Activated T-helper 1 cell treated with anti-CD3 and anti-CD28 coated beads, Interleukin-12 subunit alpha, Interleukin-12 subunit beta, Interleukin-2, Interleukin-4 antibody, amounts not matched to agents 30 ng/mL and 10 ng/mL and 1 ng/mL, durations not matched to agents 14 hours and 24 hours and 36 hours (primary cell): ENCODE data around the gene HIPK2. TPM values are rescaled to one million over a fixed set of nuclear protein-coding genes. Genes with fewer than 3 reads are reported as not detected.

Experiments used
- DNase-seq: peaks from one replicate; pipeline ENCODE4 v3.0.0; 2021; ENCODE audit warnings: low spot score
- H3K27ac Mint-ChIP-seq: one replicate; pipeline ENCODE4 v1.8.0; 2021; ENCODE audit warnings: mild to moderate bottlenecking, mixed read lengths
- H3K27me3 Mint-ChIP-seq: one replicate; pipeline ENCODE4 v1.8.0; 2022; ENCODE audit warnings: mild to moderate bottlenecking, moderate library complexity, mixed read lengths; ENCODE audit not compliant: insufficient read depth
- H3K36me3 Mint-ChIP-seq: one replicate; pipeline ENCODE4 v1.8.0; 2021; ENCODE audit warnings: low read depth, mixed read lengths
- H3K4me1 Mint-ChIP-seq: one replicate; pipeline ENCODE4 v1.8.0; 2021; ENCODE audit warnings: low read depth, mixed read lengths
- H3K4me3 Mint-ChIP-seq: one replicate; pipeline ENCODE4 v1.8.0; 2021; ENCODE audit warnings: mild to moderate bottlenecking, moderate library complexity, mixed read lengths
- H3K9me3 Mint-ChIP-seq: one replicate; pipeline ENCODE4 v1.8.0; 2021; ENCODE audit warnings: mixed read lengths
- intact Hi-C: fragments of 100-400 bp; cut with micrococcal nuclease; formaldehyde crosslinking; loops from one replicate; pipeline ENCODE4 v1.15.1; 2024
- total RNA-seq: library from RNA; stranded (reverse); gene quantifications from 2 replicates; pipeline ENCODE4 v1.2.3, GENCODE V29; 2022

The HIPK2 gene
- total RNA-seq, 1 donor from 2014 or later = 28.3 TPM

- Mint-ChIP-seq H3K27ac (no peak overlapping the region), H3K4me3 (no peak overlapping the region), H3K27me3 (no peaks in the 10 kb centered on the region), H3K9me3 (no peaks in the 10 kb centered on the region), H3K4me1 (no peaks in the 10 kb centered on the region), H3K36me3 (peaks cover 33% of the 10 kb centered on the region)
- intact Hi-C loops = no loop called here
- no peak for DNase-seq
Observed at GRCh38 chr7:139711991-139712743, 65.6 kb downstream of the HIPK2 start.

GRCh38 chr7:139710036-139710435 is 67.8 kb downstream of the HIPK2 start:
- Mint-ChIP-seq H3K4me3 (no peak overlapping the region), H3K4me1 (peaks cover under 1% of the 10 kb centered on the region), H3K9me3 (no peaks in the 10 kb centered on the region), H3K27me3 (no peaks in the 10 kb centered on the region), H3K27ac (no peak overlapping the region), H3K36me3 (peaks cover 22% of the 10 kb centered on the region)
- intact Hi-C loops = no loop called here
- no peak for DNase-seq

GRCh38 chr7:139709485-139709884 is 68.3 kb downstream of the HIPK2 start:
- Mint-ChIP-seq H3K4me3 (no peak overlapping the region), H3K9me3 (no peaks in the 10 kb centered on the region), H3K4me1 (peaks cover 6% of the 10 kb centered on the region), H3K36me3 (peaks cover 18% of the 10 kb centered on the region), H3K27me3 (no peaks in the 10 kb centered on the region), H3K27ac (no peak overlapping the region)
- DNase-seq = no peak
- intact Hi-C loops = no loop called here

GRCh38 chr7:139708541-139708940 is 69.3 kb downstream of the HIPK2 start:
- H3K27ac Mint-ChIP-seq = no peak overlapping the region
- H3K4me3 Mint-ChIP-seq = no peak overlapping the region
- H3K36me3 Mint-ChIP-seq = peaks cover 20% of the 10 kb centered on the region
- DNase-seq = no peak
- H3K4me1 Mint-ChIP-seq = peaks cover 11% of the 10 kb centered on the region
- intact Hi-C loops = no loop called here
- no peaks in the 10 kb centered on the region for H3K27me3 Mint-ChIP-seq
- no peaks in the 10 kb centered on the region for H3K9me3 Mint-ChIP-seq

GRCh38 chr7:139706837-139707236 is 71.0 kb downstream of the HIPK2 start:
- peaks cover 11% of the 10 kb centered on the region for H3K4me1 Mint-ChIP-seq
- H3K27me3 Mint-ChIP-seq = no peaks in the 10 kb centered on the region
- intact Hi-C loops = no loop called here
- H3K4me3 Mint-ChIP-seq = no peak overlapping the region
- H3K27ac Mint-ChIP-seq = no peak overlapping the region
- H3K36me3 Mint-ChIP-seq = peaks cover 16% of the 10 kb centered on the region
- DNase-seq = no peak
- H3K9me3 Mint-ChIP-seq = no peaks in the 10 kb centered on the region

GRCh38 chr7:139704308-139704879 is 73.4 kb downstream of the HIPK2 start:
- Mint-ChIP-seq H3K4me1 (peaks cover 23% of the 10 kb centered on the region), H3K4me3 (no peak overlapping the region), H3K36me3 (peaks cover 6% of the 10 kb centered on the region), H3K27ac (peak overlapping the region; percentile 34), H3K27me3 (no peaks in the 10 kb centered on the region), H3K9me3 (no peaks in the 10 kb centered on the region)
- no peak for DNase-seq
- intact Hi-C loops = no loop called here

- no peak overlapping the region for H3K4me3 Mint-ChIP-seq
- intact Hi-C loops = no loop called here
- no peaks in the 10 kb centered on the region for H3K27me3 Mint-ChIP-seq
- H3K9me3 Mint-ChIP-seq = no peaks in the 10 kb centered on the region
- H3K27ac Mint-ChIP-seq = peak overlapping the region; percentile 22
- peaks cover 23% of the 10 kb centered on the region for H3K4me1 Mint-ChIP-seq
- peaks cover 6% of the 10 kb centered on the region for H3K36me3 Mint-ChIP-seq
- no peak for DNase-seq
Observed at GRCh38 chr7:139703487-139704307, 74.1 kb downstream of the HIPK2 start.

- intact Hi-C loops = no loop called here
- DNase-seq = no peak
- Mint-ChIP-seq H3K27me3 (no peaks in the 10 kb centered on the region), H3K36me3 (peaks cover 10% of the 10 kb centered on the region), H3K27ac (no peak overlapping the region), H3K4me1 (peaks cover 30% of the 10 kb centered on the region), H3K4me3 (no peak overlapping the region), H3K9me3 (no peaks in the 10 kb centered on the region)
Observed at GRCh38 chr7:139702811-139703486, 74.8 kb downstream of the HIPK2 start.

GRCh38 chr7:139702313-139702731 is 75.5 kb downstream of the HIPK2 start:
- H3K4me3 Mint-ChIP-seq = no peak overlapping the region
- no peak for DNase-seq
- peaks cover 30% of the 10 kb centered on the region for H3K4me1 Mint-ChIP-seq
- intact Hi-C loops = no loop called here
- H3K27me3 Mint-ChIP-seq = no peaks in the 10 kb centered on the region
- peaks cover 10% of the 10 kb centered on the region for H3K36me3 Mint-ChIP-seq
- H3K27ac Mint-ChIP-seq = no peak overlapping the region
- H3K9me3 Mint-ChIP-seq = no peaks in the 10 kb centered on the region

GRCh38 chr7:139701908-139702307 is 75.9 kb downstream of the HIPK2 start:
- H3K4me1 Mint-ChIP-seq = peaks cover 34% of the 10 kb centered on the region
- H3K27ac Mint-ChIP-seq = peak overlapping the region; percentile 47
- no peaks in the 10 kb centered on the region for H3K9me3 Mint-ChIP-seq
- DNase-seq = no peak
- no peaks in the 10 kb centered on the region for H3K27me3 Mint-ChIP-seq
- peaks cover 10% of the 10 kb centered on the region for H3K36me3 Mint-ChIP-seq
- intact Hi-C loops = no loop called here
- no peak overlapping the region for H3K4me3 Mint-ChIP-seq

GRCh38 chr7:139700505-139701235 is 77.1 kb downstream of the HIPK2 start:
- H3K36me3 Mint-ChIP-seq = peaks cover 8% of the 10 kb centered on the region
- no peak for DNase-seq
- no peaks in the 10 kb centered on the region for H3K27me3 Mint-ChIP-seq
- intact Hi-C loops = loop anchor here (1.0 kb wide), 1 partner anchor 19 kb away; no protein-coding TSS in a partner anchor
- peak overlapping the region; percentile 8 for H3K4me3 Mint-ChIP-seq
- H3K4me1 Mint-ChIP-seq = peaks cover 46% of the 10 kb centered on the region
- H3K27ac Mint-ChIP-seq = peak overlapping the region; percentile 84
- no peaks in the 10 kb centered on the region for H3K9me3 Mint-ChIP-seq
